Measurements from ENCODE around the gene ALK. TPM values are rescaled to one million over a fixed set of nuclear protein-coding genes. Genes with fewer than 3 reads are reported as not detected.

Gene ALK
- total and polyA plus RNA-seq, 12 donors = 0.09 to 1.8 (median 0.53) TPM; not detected in 1

GRCh38 chr2:29233428-29233827, 688.0 kb downstream of the ALK start:
- no peak for DNase-seq
- no peaks in the 10 kb centered on the region for H3K9me3 ChIP-seq (replicated peaks in 1 of 3)
- 67 to 80% (median 75%) methylated on average over 6 of the region's 6 CpGs for WGBS, 4 donors
- intact Hi-C loops (cut with DNase I) = loop anchor here in 1 of 2 donors (10.0 kb wide), 1 partner anchor 611 kb away; no protein-coding TSS in a partner anchor
- no peak overlapping the region for H3K27ac ChIP-seq
- H3K4me3 ChIP-seq = no peak overlapping the region
- no peaks in the 10 kb centered on the region for H3K27me3 ChIP-seq
- TF ChIP-seq CTCF (IDR thresholded peaks at IDR 0.05) = no peak
- TF ChIP-seq POLR2A (IDR thresholded peaks at IDR 0.05) = no peak
- no peaks in the 10 kb centered on the region for H3K36me3 ChIP-seq (replicated peaks in 1 of 2)
- no peaks in the 10 kb centered on the region for H3K4me1 ChIP-seq (replicated peaks in 1 of 2)

GRCh38 chr2:29232041-29232440, 689.3 kb downstream of the ALK start:
- no peak for DNase-seq
- TF ChIP-seq POLR2A (IDR thresholded peaks at IDR 0.05) = no peak
- no peak for TF ChIP-seq CTCF (IDR thresholded peaks at IDR 0.05)
- Histone ChIP-seq H3K27me3 (no peaks in the 10 kb centered on the region), H3K36me3 (replicated peaks in 1 of 2) (no peaks in the 10 kb centered on the region), H3K4me1 (replicated peaks in 1 of 2) (no peaks in the 10 kb centered on the region), H3K9me3 (replicated peaks in 1 of 3) (no peaks in the 10 kb centered on the region), H3K4me3 (no peak overlapping the region), H3K27ac (no peak overlapping the region)
- intact Hi-C loops (cut with DNase I) = loop anchor here in 1 of 2 donors (10.0 kb wide), 1 partner anchor 613 kb away; no protein-coding TSS in a partner anchor
- WGBS, 4 donors = 94 to 96% (median 95%) methylated on average over 7 to 14 of the region's 14 CpGs; no CpG with 5 or more reads in 1 of the 4 donors

- WGBS, 4 donors = 77 to 84% (median 80%) methylated on average over 9 of the region's 9 CpGs
- no peak overlapping the region for H3K27ac ChIP-seq
- TF ChIP-seq POLR2A (IDR thresholded peaks at IDR 0.05) (no peak), CTCF (IDR thresholded peaks at IDR 0.05) (no peak)
- intact Hi-C loops (cut with DNase I) = loop anchor here in 1 of 2 donors (10.0 kb wide), 1 partner anchor 615 kb away; no protein-coding TSS in a partner anchor
- no peaks in the 10 kb centered on the region for H3K36me3 ChIP-seq (replicated peaks in 1 of 2)
- H3K4me1 ChIP-seq (replicated peaks in 1 of 2) = no peaks in the 10 kb centered on the region
- no peak overlapping the region for H3K4me3 ChIP-seq
- no peaks in the 10 kb centered on the region for H3K9me3 ChIP-seq (replicated peaks in 1 of 3)
- no peak for DNase-seq
- no peaks in the 10 kb centered on the region for H3K27me3 ChIP-seq
Observed at GRCh38 chr2:29229640-29230039, 691.7 kb downstream of the ALK start.

GRCh38 chr2:29228947-29229346, 692.4 kb downstream of the ALK start:
- intact Hi-C loops (cut with DNase I) = no loop called here
- H3K4me3 ChIP-seq = no peak overlapping the region
- no peak overlapping the region for H3K27ac ChIP-seq
- TF ChIP-seq POLR2A (IDR thresholded peaks at IDR 0.05) (no peak), CTCF (IDR thresholded peaks at IDR 0.05) (no peak)
- no peaks in the 10 kb centered on the region for H3K27me3 ChIP-seq
- no peaks in the 10 kb centered on the region for H3K4me1 ChIP-seq (replicated peaks in 1 of 2)
- H3K9me3 ChIP-seq (replicated peaks in 1 of 3) = no peaks in the 10 kb centered on the region
- no peaks in the 10 kb centered on the region for H3K36me3 ChIP-seq (replicated peaks in 1 of 2)
- no peak for DNase-seq
- whole genome bisulfite sequencing, 4 donors = 69 to 84% (median 81%) methylated on average over 4 to 9 of the region's 9 CpGs
